Lower leg skin (tissue), 4 donors: ENCODE data around the gene PLD5. TPM values are rescaled to one million over a fixed set of nuclear protein-coding genes. Genes with fewer than 3 reads are reported as not detected.
"Not testable (repeated sequence)": the region's sequence is repeated elsewhere in the genome, so short reads cannot be mapped to it uniquely, and the experiment has no call there.

Source experiments
- DNase-seq, 2 donors: peaks; one replicate each; pipeline ENCODE4 v3.0.0-alpha.2; 2019; ENCODE audit warnings: low spot score in 2 of 2
- H3K4me3 ChIP-seq: fragments of 200-600 bp; sonication (generic); 2 replicates; pipeline ENCODE4 v1.5.1; 2017; ENCODE audit warnings: mild to moderate bottlenecking, low read depth; ENCODE audit not compliant: poor library complexity, severe bottlenecking
- CTCF ChIP-seq, 3 donors: fragments of 450-650 bp; IDR thresholded peaks; one replicate each; pipeline ENCODE4 v1.5.1; 2016; ENCODE audit warnings: antibody characterized with exemption in 3 of 3, mild to moderate bottlenecking in 3 of 3, moderate library complexity in 2 of 3
- POLR2A ChIP-seq, 2 donors: fragments of 450-650 bp; IDR thresholded peaks; one replicate each; pipeline ENCODE4 v1.6.1; 2016 to 2017; ENCODE audit warnings: antibody characterized with exemption in 2 of 2, mild to moderate bottlenecking in 1 of 2, moderate library complexity in 1 of 2
- WGBS, 2 donors: methylation state at CpG; one replicate each; pipeline ENCODE4 v1.1.5; 2018; 5-methylcytosine and 5-hydroxymethylcytosine counted together
- intact Hi-C: fragments of 100-400 bp; cut with DNase I; formaldehyde crosslinking; loops from one replicate; pipeline ENCODE4 v1.15.0; 2023; ENCODE audit warnings: low total_unique reads
- total RNA-seq, 4 donors: library from RNA; depleted of rRNA; stranded (reverse); fragments of >200 nt; gene quantifications; one replicate each; pipeline ENCODE4 v1.1.0, GENCODE V29; 2016

The PLD5 gene
- total RNA-seq, 4 donors from 2014 or later: 0.17 to 0.32 (median 0.25) TPM; not detected in 1

- no peak for DNase-seq
- intact Hi-C loops: no loop called here
- TF ChIP-seq CTCF (IDR thresholded peaks at IDR 0.05) (no peak), POLR2A (IDR thresholded peaks at IDR 0.05) (no peak)
- WGBS, 2 donors: 65 to 69% methylated on average over 7 of the region's 7 CpGs
- no peak overlapping the region for H3K4me3 ChIP-seq
Observed at GRCh38 chr1:242239398-242239797, 285.1 kb downstream of the PLD5 start.

- 62 to 78% methylated on average over 1 of the region's 1 CpG for WGBS, 2 donors
- H3K4me3 ChIP-seq: no peak overlapping the region
- DNase-seq: no peak
- TF ChIP-seq CTCF (IDR thresholded peaks at IDR 0.05) (no peak), POLR2A (IDR thresholded peaks at IDR 0.05) (no peak)
- intact Hi-C loops: no loop called here
Observed at GRCh38 chr1:242237051-242237450, 287.4 kb downstream of the PLD5 start.

GRCh38 chr1:242228991-242229390, 295.5 kb downstream of the PLD5 start:
- H3K4me3 ChIP-seq: no peak overlapping the region
- intact Hi-C loops: no loop called here
- DNase-seq: no peak
- TF ChIP-seq POLR2A (IDR thresholded peaks at IDR 0.05): no peak
- no peak for TF ChIP-seq CTCF (IDR thresholded peaks at IDR 0.05)
- WGBS, 2 donors: 87 to 88% methylated on average over 3 of the region's 3 CpGs

GRCh38 chr1:242225767-242226573, 298.5 kb downstream of the PLD5 start:
- TF ChIP-seq CTCF (IDR thresholded peaks at IDR 0.05) (no peak), POLR2A (IDR thresholded peaks at IDR 0.05) (no peak)
- WGBS, 2 donors: 89 to 92% methylated on average over 9 of the region's 9 CpGs
- DNase-seq: no peak
- no peak overlapping the region for H3K4me3 ChIP-seq
- intact Hi-C loops: no loop called here

GRCh38 chr1:242224878-242225766, 299.4 kb downstream of the PLD5 start:
- DNase-seq, H3K4me3 ChIP-seq, intact Hi-C loops: not testable (repeated sequence)
- 75 to 86% methylated on average over 16 of the region's 16 CpGs for WGBS, 2 donors

GRCh38 chr1:242224461-242224860, 300.0 kb downstream of the PLD5 start:
- DNase-seq: no peak
- no peak overlapping the region for H3K4me3 ChIP-seq
- intact Hi-C loops: no loop called here
- TF ChIP-seq CTCF (IDR thresholded peaks at IDR 0.05) (no peak), POLR2A (IDR thresholded peaks at IDR 0.05) (no peak)
- 64 to 79% methylated on average over 3 of the region's 3 CpGs for WGBS, 2 donors
